HG03025 (cell line): ENCODE data around the gene C1orf105.
A peak's percentile ranks its signal among the peaks of the same experiment; 100 is the strongest.
"Not testable (repeated sequence)": the region's sequence is repeated elsewhere in the genome, so short reads cannot be mapped to it uniquely, and the experiment has no call there.

Experiments used
- ATAC-seq: cut with Tn5 transposase; IDR thresholded peaks from one replicate; pipeline ENCODE4 v1.9.1; 2021; ENCODE audit warnings: mild to moderate bottlenecking, moderate library complexity; ENCODE audit not compliant: unreplicated experiment, low FRiP score

The C1orf105 gene, protein sequence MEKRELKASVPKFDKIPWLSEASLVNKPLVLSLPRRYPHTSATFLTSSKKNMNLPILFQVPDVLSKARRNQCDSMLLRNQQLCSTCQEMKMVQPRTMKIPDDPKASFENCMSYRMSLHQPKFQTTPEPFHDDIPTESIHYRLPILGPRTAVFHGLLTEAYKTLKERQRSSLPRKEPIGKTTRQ

GRCh38 chr1:172420385-172420784 lies at the start of gene C1orf105:
C1orf105 (plus strand) TSS chr1:172420685; CDS start chr1:172420886, 201 bp downstream.
- ATAC-seq: no peak

DNA sequence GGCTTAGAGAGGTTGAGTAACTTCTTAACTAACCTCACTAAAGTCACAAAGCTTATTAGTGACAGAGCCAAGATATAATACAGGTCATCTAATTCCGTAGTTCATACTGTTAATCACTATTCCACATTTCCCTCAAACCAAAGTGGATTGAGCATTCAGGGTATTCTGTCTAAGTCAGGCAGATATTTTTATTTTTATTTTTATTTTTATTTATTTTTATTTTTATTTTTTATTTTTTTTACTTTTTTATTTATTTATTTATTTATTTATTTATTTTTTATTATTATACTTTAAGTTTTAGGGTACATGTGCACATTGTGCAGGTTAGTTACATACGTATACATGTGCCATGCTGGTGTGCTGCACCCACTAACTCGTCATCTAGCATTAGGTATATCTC lies 48.8 kb upstream of the C1orf105 start:
- not testable (repeated sequence) for ATAC-seq

GRCh38 chr1:172373864-172374263 lies 46.6 kb upstream of the C1orf105 start:
- no peak for ATAC-seq

- ATAC-seq: no peak
Measured at GRCh38 chr1:172375211-172375631, 45.3 kb upstream of the C1orf105 start.

DNA sequence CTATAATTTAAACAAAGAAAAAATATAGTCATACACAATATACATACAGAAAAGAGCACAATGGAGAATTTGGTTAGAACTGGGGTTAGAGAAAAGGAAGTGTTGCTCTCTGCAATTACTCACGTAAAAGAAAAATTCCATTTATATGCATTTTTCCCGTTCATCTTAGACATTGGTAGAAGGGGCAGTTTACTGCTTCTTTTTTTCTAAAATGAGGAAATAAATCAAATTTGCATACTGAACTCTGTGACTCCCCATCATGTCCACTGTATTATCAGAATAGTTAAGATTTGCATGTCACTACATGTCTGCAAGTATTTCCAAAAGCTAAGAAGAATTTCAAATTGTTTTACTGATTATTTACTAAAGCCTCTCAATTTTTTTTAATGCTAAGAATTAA lies 44.1 kb upstream of the C1orf105 start:
- no peak for ATAC-seq

GRCh38 chr1:172377565-172377964 lies 42.9 kb upstream of the C1orf105 start:
- ATAC-seq: no peak

DNA sequence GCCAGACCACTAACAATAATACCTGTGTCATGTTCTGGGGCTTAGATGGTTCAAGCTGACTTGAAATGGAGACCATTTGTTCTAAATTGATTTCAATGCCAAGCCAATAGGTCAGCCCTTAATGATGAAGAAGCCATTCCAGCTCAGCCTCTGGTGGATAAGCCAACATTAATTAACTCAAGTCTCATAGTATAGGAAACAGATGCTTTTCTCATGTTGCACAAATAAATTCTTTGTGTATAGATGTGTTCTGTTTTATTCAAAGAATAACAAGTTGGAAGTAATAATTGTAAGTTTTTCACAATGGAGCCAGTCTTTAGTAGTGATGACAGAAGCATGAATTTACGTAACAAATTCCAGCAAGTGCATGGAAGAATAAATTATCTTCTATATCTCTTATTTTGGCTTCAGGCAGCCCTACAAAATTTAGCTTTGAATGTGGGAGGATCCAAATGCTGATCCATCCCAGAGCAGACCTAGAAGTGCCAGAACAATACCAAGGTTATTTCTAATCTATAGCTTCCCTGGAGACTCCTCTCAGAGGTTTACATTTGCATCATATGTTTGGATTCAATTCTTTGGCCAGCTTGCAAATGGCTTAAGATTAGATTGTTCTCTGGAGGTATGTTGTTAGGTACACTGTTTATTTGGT lies 42.2 kb upstream of the C1orf105 start:
- ATAC-seq: no peak

DNA sequence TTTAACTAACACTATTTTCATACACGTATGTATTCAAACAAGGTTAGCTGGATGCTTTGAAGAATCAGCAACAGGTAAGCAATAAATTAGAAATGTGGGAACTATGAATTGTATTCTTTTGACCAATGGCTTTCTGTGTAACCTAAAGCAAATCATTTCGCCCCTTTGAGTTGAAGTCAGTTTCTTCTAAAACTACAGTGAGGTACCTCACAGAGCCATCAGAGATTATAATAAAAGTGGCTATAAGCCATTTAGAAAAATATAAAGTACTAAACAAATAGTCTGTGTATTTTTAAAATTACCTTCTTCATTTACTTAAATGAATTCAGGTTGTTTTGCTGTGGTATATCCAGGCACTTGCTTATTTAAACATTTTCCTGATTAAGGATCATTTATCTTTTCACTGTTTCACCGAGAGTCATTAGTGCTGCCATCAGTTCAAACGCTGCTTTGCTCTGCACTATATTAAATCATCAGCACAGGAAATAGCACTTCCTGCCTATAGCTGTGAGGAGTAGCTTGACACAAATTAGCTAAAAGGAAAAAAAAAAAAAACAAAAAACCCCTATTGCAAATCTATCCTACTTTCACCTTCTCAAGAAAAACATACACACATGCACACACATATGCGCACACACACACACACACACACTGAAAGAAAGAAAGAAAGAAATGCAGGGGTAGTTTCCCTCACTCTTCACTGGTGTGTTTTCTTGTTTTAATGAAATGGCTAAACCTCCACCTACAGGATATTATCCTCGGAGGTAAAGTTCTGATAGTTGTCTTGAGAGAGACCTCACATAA lies 39.8 kb upstream of the C1orf105 start:
- ATAC-seq: peak; percentile 79

DNA sequence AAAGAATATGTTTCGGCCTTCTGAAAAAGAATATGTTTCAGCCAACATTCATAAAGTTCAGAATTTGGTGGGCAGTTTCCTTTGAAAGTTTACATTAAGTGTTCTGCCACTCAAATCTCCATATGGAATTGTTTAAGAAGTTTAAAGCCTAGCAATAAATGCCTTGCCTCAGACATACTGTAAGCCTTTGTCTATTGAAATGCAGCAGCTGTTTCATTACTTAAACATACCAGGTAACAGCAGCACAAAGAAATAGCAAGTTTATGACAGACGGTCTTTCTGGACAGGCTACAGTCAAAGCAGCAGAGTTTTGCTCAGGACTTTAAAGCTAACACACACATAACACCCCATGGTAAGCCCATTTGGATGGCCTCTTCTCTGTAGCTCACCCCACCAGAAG lies 38.5 kb upstream of the C1orf105 start:
- ATAC-seq: no peak

DNA sequence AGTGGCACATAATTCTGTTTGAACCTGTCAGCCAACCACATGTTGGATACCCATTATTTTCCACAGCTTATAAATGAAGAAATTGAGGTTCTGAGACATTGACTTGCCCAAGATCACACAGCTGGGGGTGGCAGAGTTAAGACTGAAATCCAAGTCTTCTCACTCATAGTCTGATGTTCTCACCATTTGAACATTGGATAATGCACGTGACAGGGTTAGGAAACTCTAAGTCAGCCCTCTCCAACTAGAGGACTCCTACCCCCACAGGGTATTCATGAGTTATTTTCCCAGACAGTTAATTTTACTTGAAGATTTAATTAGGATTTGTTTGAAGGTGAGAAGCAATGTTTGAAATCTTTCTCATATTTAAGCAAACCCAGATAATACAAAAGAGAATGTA lies 38.1 kb upstream of the C1orf105 start:
- ATAC-seq: no peak

- no peak for ATAC-seq
Measured at GRCh38 chr1:172382990-172383389, 37.5 kb upstream of the C1orf105 start.

DNA sequence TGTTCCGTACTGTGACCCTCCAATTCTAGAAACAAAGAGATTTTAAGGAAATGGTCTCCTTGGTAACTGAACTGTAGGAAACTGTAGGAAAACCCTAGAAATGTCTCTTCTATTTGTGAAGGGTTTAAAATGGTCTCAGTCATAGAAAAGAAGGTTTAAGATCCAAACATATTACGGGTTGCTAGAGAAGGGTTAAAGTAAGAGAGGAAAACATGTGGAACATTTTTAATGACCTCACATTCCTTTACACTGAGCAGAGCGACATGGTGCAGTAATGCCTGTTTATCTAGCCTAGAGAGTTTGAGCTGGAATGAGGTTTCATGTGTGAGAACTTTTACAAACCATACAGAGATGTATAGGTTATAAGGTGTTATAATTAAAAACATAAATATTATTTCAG lies 36.9 kb upstream of the C1orf105 start:
- no peak for ATAC-seq

DNA sequence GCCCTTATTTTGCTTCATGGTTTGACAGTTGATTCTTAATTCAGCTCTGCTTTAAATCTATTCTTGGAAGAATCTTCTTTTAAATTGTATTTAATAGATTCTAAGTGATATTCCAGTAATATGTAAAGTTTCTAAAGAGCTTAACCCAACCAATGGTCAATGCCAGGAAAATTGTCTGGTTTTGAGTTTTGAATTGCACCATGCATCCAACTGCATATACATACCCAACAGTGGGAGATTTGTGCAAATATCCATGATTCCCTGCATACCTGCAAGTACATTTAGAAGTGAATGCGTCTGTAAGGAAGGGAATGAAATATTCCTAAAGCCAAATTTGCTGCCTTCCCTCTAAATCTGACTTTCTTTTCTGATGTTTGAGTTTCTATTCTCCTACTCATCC lies 35.8 kb upstream of the C1orf105 start:
- ATAC-seq: no peak

GRCh38 chr1:172386046-172386445 lies 34.4 kb upstream of the C1orf105 start:
- ATAC-seq: no peak

DNA sequence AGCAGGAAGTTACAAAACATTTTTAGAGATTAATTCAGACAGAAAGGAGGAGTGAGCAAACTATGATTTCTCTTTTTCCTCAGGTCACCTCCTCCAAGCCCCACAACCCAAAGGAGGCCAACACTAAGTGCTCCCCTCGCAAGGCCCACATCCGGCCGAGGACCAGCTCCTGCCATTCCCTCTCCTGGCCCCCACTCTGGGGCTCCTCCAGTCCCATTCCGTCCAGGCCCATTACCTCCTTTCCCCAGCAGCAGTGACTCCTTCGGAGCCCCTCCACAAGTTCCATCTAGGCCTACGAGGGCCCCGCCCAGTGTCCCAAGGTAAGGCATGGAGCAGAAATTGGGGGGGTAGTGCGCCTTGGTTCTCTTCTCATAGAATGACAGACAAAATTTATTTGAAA lies 32.0 kb upstream of the C1orf105 start:
- no peak for ATAC-seq

DNA sequence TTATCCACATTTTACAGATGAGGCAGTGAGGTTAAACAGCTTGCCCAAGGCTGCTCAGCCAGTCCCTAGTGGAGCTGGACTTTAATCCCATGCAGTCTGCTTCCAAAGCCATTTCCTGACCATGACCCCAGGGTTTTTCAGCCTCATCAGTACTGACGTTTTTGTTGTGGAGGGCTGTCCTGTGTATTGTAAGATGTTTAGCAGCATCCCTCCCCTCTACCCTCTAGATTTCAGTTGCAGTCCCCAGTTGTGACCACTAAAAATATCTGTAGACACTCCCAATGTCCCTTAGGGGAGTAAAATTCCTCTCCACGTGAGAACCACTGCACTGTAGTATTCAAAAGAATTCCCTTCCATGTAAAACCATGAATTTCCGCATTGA lies 30.2 kb upstream of the C1orf105 start:
- no peak for ATAC-seq

DNA sequence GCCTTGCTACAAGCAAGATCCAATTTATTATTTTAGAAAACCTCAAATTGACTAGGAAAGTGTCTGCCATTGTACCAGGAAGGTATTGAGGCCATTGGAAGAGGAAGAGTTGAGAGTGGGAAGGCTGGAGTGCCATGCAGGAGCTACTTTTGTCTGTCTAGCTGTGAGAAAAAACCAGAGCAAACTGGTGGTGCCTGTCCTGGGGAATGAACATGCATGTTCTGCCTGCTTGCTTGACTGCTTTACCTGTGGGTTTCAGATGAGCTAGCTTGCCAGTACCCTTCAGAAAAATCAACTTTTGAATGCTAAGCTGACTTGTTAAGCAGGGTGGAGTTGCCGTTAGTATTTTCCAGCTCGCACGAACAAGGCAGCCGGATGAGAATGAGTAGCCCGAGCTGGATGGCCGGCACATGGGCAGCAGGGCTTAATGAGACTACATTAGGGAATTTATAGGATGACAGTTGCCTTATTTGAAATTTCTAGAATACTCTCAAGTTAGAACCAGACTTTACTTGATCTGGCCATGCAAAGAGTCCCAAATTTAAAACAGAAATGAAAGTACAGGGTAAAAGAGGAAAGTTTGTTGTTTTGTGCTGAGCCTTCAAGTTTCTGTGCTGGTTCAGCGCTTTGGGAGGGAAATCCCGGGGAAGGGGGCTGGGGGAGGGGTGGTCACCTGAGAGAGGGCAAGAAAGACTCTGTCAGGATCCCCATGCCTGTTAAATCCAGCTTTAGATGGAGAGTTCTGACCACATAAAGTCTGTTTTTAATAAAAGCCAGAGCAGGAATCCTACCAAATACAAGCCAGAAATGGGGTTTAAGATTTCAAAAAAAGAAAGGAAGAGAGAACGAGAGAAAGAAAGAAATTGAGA lies 29.6 kb upstream of the C1orf105 start:
- ATAC-seq: peak; percentile 42

DNA sequence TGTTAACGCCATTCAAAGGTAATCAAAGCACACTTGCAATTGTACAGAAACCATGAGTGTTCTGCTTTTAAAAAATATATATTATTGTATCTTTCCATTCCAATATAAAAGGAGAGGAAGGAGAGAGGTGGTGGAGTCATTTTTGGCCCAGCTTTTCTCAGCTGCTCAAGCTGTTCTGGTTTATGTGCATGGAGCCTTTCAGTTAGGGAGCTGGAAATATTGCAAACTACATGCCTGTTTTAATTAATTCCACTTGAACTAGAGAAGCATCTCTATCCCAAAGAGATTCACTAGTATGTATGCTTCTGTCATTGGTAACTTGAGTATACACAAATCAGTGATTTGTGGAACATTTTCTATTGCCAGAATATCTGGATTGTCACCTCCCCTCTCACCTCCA lies 28.5 kb upstream of the C1orf105 start:
- ATAC-seq: no peak

- ATAC-seq: no peak
Measured at GRCh38 chr1:172393354-172393753, 27.1 kb upstream of the C1orf105 start.

- ATAC-seq: peak; percentile 85
Measured at GRCh38 chr1:172394141-172394751, 26.2 kb upstream of the C1orf105 start.
